ENCODE measurements around the gene TRAPPC4.
A peak's percentile ranks its signal among the peaks of the same experiment; 100 is the strongest.
"Not testable (repeated sequence)": the region's sequence is repeated elsewhere in the genome, so short reads cannot be mapped to it uniquely, and the experiment has no call there.

The TRAPPC4 gene

DNA sequence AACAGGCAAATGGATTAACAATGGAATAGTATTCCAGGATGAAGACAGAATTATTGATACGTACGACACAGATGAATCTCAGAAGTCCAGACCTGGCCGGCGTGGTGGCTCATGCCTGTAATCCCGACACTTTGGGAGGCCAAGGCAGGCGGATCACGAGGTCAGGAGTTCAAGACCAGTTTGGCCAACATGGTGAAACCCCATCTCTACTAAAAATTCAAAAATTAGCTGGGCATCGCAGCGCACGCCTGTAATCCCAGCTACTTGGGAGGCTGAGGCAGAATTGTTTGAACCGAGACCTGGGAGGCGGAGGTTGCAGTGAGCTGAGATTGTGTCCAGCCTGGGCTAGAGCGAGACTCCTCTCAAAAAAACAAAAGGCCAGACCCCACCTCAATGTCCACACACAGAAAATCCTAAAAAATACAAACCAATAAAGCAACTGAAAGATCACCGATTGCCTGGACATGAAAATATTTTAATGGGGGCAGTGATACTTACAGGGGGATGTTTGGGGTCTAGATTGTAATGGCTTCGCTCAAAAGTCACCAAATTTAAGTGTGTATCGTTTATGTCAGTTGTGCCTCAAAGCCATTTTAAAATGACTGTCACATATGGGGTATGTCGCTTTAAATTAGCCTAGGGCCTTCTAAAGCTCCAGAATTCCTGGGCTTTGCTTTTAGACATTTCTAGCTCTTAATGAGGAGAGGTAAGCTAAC lies 4.2 kb upstream of the TRAPPC4 start:
- DNase-seq (ENCODE audit: low read depth in 2 of 2) = no peak

- DNase-seq (ENCODE audit: low read depth in 2 of 2) = no peak
Measured at GRCh38 chr11:119015054-119015611, 3.4 kb upstream of the TRAPPC4 start.

DNA sequence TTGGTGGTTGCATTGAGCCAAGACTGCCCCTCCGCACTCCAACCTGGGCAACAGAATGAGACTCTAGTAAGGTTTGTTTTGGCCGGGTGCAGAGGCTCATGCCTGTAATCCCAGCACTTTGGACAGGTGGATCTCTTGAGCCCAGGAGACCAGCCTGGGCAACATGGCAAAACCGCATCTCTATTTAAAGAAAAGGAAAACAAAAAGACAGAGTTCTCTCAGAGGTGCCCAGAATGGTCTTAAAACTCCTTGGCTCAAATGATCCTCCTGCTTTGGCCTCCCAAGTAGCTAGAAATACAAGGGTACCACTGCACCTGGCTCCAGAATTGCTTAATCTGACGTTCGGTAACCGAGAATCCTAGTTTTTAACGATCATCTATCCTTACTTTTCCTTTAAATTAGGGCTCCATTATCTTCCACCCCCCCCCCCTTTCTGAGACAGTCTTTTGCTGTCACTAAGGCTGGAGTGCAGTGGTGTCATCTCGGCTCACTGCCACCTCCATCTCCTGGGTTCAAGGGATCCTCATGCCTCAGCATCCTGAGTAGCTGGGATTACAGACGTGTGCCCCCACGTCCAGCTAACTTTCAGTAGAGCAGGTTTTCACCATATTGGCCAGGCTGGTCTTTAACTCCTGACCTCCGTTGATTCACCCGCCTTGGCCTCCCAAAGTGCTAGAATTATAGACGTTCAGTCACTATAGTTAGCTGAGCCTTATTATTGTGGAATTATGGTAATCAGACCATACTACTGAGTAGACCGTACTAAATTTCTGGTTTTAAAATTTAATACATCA lies 2.2 kb upstream of the TRAPPC4 start:
- DNase-seq (ENCODE audit: low read depth in 2 of 2) = no peak

DNA sequence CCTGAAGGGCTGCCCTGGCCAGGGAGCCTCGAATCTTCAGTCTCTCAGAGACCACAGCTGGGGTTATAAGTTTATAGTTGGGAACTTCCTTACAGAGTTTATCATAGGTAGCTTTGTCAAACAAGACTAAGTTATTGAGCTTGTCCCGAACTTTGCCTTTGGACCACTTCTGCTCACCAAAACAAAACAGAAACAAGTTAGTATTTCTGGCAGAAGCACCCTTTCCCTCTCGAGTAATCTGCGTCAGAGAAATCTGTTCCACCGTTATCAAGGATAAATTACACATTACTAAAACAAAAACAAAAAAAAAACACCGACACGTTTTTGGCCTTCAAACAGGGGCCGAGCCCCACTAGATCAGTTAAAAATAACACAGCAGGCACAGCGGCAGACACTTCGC lies 1.2 kb upstream of the TRAPPC4 start:
- DNase-seq (ENCODE audit: low read depth in 2 of 2) = not testable (repeated sequence)

GRCh38 chr11:119019996-119020395 lies 1.4 kb downstream of the TRAPPC4 start:
- DNase-seq (ENCODE audit: low read depth in 2 of 2) = no peak

DNA sequence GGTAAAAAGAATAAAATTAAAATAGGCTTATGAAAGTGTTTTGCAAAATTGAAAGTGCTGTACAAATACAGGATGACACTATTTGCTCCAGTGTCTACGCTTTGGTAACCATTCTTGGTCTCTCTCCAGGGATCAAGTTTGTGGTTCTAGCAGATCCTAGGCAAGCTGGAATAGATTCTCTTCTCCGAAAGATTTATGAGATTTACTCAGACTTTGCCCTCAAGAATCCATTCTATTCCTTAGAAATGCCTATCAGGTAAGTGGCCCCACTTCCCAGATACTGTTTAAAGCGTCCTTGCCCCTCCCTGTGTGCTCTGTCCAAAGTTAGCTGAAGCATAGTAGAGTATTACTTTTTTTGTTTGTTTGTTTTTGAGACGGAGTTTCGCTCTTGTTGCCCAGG lies 3.1 kb downstream of the TRAPPC4 start:
- no peak for DNase-seq (ENCODE audit: low read depth in 2 of 2)

DNA sequence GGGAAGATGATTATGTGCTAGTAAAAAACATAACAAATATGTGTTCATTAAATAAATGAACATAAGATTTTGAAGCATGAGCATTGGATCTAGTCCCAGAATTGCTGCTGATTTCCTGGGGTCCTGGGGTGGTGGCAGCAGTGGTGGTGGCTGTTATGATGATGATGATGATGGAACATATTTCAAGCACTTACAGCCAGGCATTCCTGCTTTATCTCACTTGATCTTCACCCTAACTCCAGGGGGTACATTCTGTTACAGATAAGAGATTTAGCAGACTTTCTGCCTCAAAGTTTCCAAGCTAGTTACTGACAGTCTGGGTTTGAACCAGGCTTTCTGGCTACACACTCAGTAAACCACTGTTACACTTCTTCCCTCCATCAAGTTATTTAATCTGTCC lies 5.2 kb downstream of the TRAPPC4 start:
- DNase-seq (ENCODE audit: low read depth in 2 of 2) = no peak

- no peak for DNase-seq (ENCODE audit: low read depth in 2 of 2)
Measured at GRCh38 chr11:119024430-119025098, 6.0 kb downstream of the TRAPPC4 start.

DNA sequence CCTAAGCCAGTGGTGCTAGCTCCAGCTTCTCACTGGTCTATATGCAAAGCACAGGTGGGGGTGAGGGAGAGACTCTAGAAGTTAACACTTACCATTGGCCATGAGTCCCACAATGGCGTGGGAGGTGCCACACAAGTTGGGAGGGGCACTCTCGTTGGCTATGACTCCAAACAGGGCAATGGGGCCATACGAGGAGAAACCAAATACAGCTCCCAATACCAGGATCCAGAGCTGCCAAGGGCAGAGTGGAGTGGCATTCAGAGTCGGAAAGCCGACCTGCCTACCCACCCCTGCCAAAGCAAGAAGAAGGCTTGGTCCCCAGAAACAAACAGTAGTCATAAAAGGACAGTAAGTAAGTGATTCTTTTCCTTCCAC lies 6.5 kb downstream of the TRAPPC4 start:
- DNase-seq (ENCODE audit: low read depth in 2 of 2) = no peak

- no peak for DNase-seq (ENCODE audit: low read depth in 2 of 2)
Measured at GRCh38 chr11:119025541-119025940, 7.0 kb downstream of the TRAPPC4 start.

DNA sequence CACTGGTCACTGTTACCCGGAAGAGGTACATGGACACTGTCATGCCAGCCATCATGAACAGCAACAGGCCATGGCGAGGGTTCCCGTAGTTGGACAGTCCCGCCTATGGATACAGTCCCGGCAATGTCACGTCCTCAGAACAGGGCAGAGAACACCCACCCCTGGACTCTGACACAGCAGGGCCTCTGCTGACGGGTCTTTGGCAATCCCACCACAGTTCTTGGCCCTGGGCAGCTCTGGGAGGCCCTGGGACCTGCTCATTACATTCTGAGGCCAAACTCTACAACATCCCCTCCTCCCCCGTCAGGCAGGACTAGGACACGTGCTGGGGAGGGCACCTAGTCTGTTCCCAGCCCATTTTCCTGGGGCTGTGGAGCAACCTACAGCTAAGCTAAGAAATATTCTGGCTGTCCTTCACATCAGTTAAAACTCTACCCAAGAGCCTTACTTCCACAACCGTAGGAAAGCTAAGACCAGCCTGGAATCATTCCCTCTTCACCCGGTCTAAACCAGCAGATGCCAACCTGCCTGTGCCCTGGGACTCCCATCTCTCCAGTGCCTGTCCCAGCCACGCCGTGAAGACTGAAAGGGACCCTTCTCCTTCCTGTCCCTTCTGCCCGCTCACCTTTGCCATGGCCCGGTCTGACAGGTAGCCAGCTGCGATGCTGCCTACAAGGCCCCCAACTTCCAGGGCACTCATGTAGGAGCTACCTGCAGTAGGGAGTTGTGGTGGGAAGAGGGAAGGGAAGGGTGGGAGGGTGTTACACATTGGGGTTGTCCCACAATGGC lies 7.6 kb downstream of the TRAPPC4 start:
- DNase-seq (ENCODE audit: low read depth in 2 of 2) = no peak

DNA sequence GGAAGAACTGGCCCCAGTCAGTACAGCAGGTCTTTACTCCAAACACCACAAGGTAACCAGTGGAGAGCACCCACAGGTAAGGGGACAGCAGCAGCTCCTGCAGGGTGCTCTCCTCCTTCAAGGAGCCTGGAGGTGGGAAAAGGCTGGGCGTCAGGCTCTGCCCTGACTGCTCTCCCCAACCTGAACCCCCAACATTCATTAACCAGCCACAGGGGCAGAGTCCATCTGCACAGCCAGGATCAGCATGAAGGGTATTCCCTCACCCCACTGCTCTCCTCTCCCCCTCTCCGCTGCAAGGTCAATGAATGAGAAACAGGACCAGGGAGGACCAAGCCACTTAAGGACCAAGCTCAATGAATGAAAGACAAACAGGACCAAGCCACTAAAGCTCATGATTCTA lies 8.4 kb downstream of the TRAPPC4 start:
- no peak for DNase-seq (ENCODE audit: low read depth in 2 of 2)

DNA sequence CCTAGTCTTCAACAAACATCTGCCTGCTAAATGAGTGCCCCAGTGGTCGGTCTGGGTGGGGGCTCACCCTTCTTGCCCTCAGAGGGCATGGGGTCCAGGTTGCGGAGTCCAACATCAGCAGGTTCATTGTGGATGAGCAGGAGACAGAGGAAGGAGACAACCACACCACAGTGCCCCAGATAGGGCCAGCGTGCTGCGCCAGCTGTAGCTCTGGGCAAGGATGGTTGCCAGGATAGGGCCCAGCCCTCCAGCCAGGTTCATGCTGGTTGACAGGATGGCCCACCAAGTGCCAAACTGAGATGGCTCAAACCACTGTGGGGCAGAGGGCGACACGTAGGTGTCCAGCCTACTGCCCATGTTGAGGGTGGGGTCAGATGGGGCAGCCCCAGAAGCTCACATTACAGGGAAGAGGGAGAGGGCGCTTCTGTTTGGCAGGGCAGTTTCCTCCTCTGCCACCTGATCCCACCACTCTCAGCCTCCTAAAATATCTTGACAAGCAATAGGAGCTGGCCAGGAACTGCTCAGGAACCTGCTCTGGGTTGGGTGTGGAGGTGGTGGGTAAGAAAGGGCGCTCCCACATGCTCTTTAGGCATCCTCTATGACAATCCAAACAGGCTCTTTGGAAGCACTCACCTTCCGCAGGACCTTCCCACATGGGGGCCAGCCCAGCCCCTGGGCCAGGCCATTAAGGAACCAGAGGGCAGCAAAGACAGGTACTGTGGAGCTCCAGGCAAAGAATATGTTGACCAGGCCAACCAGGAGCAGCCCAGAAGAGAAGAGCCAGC lies 9.2 kb downstream of the TRAPPC4 start:
- DNase-seq (ENCODE audit: low read depth in 2 of 2) = no peak

GRCh38 chr11:119028346-119029068 lies 9.9 kb downstream of the TRAPPC4 start:
- no peak for DNase-seq (ENCODE audit: low read depth in 2 of 2)

- no peak for DNase-seq (ENCODE audit: low read depth in 2 of 2)
Measured at GRCh38 chr11:119029069-119029339, 10.4 kb downstream of the TRAPPC4 start.

- DNase-seq (ENCODE audit: low read depth in 2 of 2) = no peak
Measured at GRCh38 chr11:119029340-119030028, 10.9 kb downstream of the TRAPPC4 start.

DNA sequence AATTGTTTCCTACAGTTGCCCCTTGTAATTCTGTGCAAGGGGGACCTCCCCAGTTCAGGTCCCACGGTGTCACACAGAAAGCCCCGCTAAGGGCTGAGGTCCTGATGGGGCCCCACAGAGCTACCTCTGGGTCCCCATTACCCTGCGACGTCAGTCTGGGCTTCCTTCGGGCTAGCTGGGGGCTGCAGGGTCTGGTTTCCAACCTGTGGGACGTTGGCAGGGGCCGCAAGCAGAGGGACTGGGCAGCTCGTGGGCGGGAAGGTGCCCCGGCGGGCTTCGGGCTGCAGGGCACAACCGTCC lies 11.4 kb downstream of the TRAPPC4 start:
- DNase-seq (ENCODE audit: low read depth in 2 of 2) = peak in 1 of 2 donors; percentile 15

GRCh38 chr11:119030329-119031047 lies 11.9 kb downstream of the TRAPPC4 start, which contains the start of gene SLC37A4:
Gene SLC37A4 (minus strand): TSS chr11:119030877.
- peak; percentile 97 to 99 for DNase-seq (ENCODE audit: low read depth in 2 of 2)

DNA sequence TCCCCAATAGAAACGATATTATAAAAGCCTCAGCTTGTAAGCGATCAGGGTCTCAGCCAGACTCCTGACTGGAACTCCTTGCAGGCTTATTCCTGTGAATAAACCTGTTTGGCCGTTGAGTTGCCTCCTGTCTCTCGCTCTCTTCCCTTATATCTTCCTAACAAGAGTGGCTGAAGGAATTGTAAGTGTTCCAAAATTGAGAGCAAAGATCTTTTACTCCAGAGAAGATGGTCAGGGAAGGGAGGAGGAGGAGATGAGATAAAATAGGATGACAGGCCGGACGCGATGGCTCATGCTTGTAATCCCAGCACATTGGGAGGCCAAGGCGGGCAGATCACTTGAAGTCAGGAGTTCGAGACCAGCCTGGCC lies 13.3 kb downstream of the TRAPPC4 start:
- DNase-seq (ENCODE audit: low read depth in 2 of 2) = no peak
